IPS-18a (cell line): Measurements from ENCODE around the gene BIRC6.

ENCODE experiments used
- H3K27ac ChIP-seq: one replicate; pipeline ENCODE4 v1.5.1; 2013; ENCODE audit warnings: low read length
- H3K27me3 ChIP-seq: one replicate; pipeline ENCODE4 v1.6.1; 2013; ENCODE audit warnings: mild to moderate bottlenecking, low read length; ENCODE audit not compliant: control insufficient read depth, insufficient read depth
- H3K36me3 ChIP-seq: one replicate; pipeline ENCODE4 v1.6.1; 2013; ENCODE audit warnings: low read depth, low read length; ENCODE audit not compliant: control insufficient read depth
- H3K4me1 ChIP-seq: one replicate; pipeline ENCODE4 v1.6.1; 2013; ENCODE audit warnings: low read depth, low read length; ENCODE audit not compliant: control insufficient read depth
- H3K4me3 ChIP-seq: one replicate; pipeline ENCODE4 v1.5.1; 2013; ENCODE audit warnings: low read length
- H3K9ac ChIP-seq: one replicate; pipeline ENCODE4 v1.6.1; 2013; ENCODE audit warnings: mild to moderate bottlenecking, low read length, moderate library complexity
- H3K9me3 ChIP-seq: one replicate; pipeline ENCODE4 v1.6.1; 2013; ENCODE audit warnings: low read depth, low read length; ENCODE audit not compliant: control insufficient read depth

BIRC6 gene

GRCh38 chr2:32562906-32563305 lies 206.1 kb downstream of the BIRC6 start:
- H3K9me3 ChIP-seq = peaks cover 5% of the 10 kb centered on the region
- H3K27ac ChIP-seq = no peak overlapping the region
- peaks cover 8% of the 10 kb centered on the region for H3K4me1 ChIP-seq
- H3K27me3 ChIP-seq = no peaks in the 10 kb centered on the region
- no peak overlapping the region for H3K9ac ChIP-seq
- no peak overlapping the region for H3K4me3 ChIP-seq
- H3K36me3 ChIP-seq = peaks cover 8% of the 10 kb centered on the region

GRCh38 chr2:32564417-32565035 lies 207.7 kb downstream of the BIRC6 start:
- no peak overlapping the region for H3K4me3 ChIP-seq
- H3K27ac ChIP-seq = no peak overlapping the region
- no peaks in the 10 kb centered on the region for H3K27me3 ChIP-seq
- peaks cover 4% of the 10 kb centered on the region for H3K36me3 ChIP-seq
- peaks cover 5% of the 10 kb centered on the region for H3K9me3 ChIP-seq
- peaks cover 8% of the 10 kb centered on the region for H3K4me1 ChIP-seq
- no peak overlapping the region for H3K9ac ChIP-seq

- H3K36me3 ChIP-seq = peaks cover 4% of the 10 kb centered on the region
- H3K4me1 ChIP-seq = peaks cover 8% of the 10 kb centered on the region
- peaks cover 5% of the 10 kb centered on the region for H3K9me3 ChIP-seq
- H3K9ac ChIP-seq = no peak overlapping the region
- H3K27me3 ChIP-seq = no peaks in the 10 kb centered on the region
- H3K4me3 ChIP-seq = no peak overlapping the region
- H3K27ac ChIP-seq = no peak overlapping the region
Measured at GRCh38 chr2:32565902-32566301, 209.1 kb downstream of the BIRC6 start.

GRCh38 chr2:32572030-32572429 lies 215.2 kb downstream of the BIRC6 start:
- Histone ChIP-seq H3K27me3 (no peaks in the 10 kb centered on the region), H3K9me3 (no peaks in the 10 kb centered on the region), H3K9ac (no peak overlapping the region), H3K4me3 (no peak overlapping the region), H3K36me3 (peaks cover 6% of the 10 kb centered on the region), H3K4me1 (no peaks in the 10 kb centered on the region), H3K27ac (no peak overlapping the region)

GRCh38 chr2:32572737-32573136 lies 215.9 kb downstream of the BIRC6 start:
- no peaks in the 10 kb centered on the region for H3K27me3 ChIP-seq
- H3K9ac ChIP-seq = no peak overlapping the region
- peaks cover 6% of the 10 kb centered on the region for H3K36me3 ChIP-seq
- H3K4me3 ChIP-seq = no peak overlapping the region
- H3K27ac ChIP-seq = no peak overlapping the region
- no peaks in the 10 kb centered on the region for H3K9me3 ChIP-seq
- H3K4me1 ChIP-seq = no peaks in the 10 kb centered on the region

- H3K9me3 ChIP-seq = no peaks in the 10 kb centered on the region
- no peak overlapping the region for H3K27ac ChIP-seq
- H3K9ac ChIP-seq = no peak overlapping the region
- H3K4me3 ChIP-seq = no peak overlapping the region
- H3K4me1 ChIP-seq = no peaks in the 10 kb centered on the region
- no peaks in the 10 kb centered on the region for H3K27me3 ChIP-seq
- no peaks in the 10 kb centered on the region for H3K36me3 ChIP-seq
Measured at GRCh38 chr2:32591669-32592463, 235.0 kb downstream of the BIRC6 start.

GRCh38 chr2:32594573-32594972 lies 237.8 kb downstream of the BIRC6 start:
- Histone ChIP-seq H3K9ac (no peak overlapping the region), H3K27ac (no peak overlapping the region), H3K4me3 (no peak overlapping the region), H3K4me1 (no peaks in the 10 kb centered on the region), H3K9me3 (no peaks in the 10 kb centered on the region), H3K27me3 (no peaks in the 10 kb centered on the region), H3K36me3 (peaks cover 4% of the 10 kb centered on the region)

GRCh38 chr2:32611366-32611765 lies 254.5 kb downstream of the BIRC6 start:
- Histone ChIP-seq H3K9me3 (no peaks in the 10 kb centered on the region), H3K9ac (no peak overlapping the region), H3K36me3 (peaks cover 18% of the 10 kb centered on the region), H3K27me3 (no peaks in the 10 kb centered on the region), H3K27ac (no peak overlapping the region), H3K4me1 (no peaks in the 10 kb centered on the region), H3K4me3 (no peak overlapping the region)

- no peaks in the 10 kb centered on the region for H3K27me3 ChIP-seq
- H3K27ac ChIP-seq = no peak overlapping the region
- no peak overlapping the region for H3K4me3 ChIP-seq
- H3K4me1 ChIP-seq = no peaks in the 10 kb centered on the region
- no peak overlapping the region for H3K9ac ChIP-seq
- peaks cover 20% of the 10 kb centered on the region for H3K36me3 ChIP-seq
- H3K9me3 ChIP-seq = no peaks in the 10 kb centered on the region
Measured at GRCh38 chr2:32611771-32612170, 254.9 kb downstream of the BIRC6 start.

GRCh38 chr2:32614084-32614483 lies 257.3 kb downstream of the BIRC6 start:
- H3K27me3 ChIP-seq = no peaks in the 10 kb centered on the region
- H3K36me3 ChIP-seq = peaks cover 35% of the 10 kb centered on the region
- no peaks in the 10 kb centered on the region for H3K4me1 ChIP-seq
- no peak overlapping the region for H3K9ac ChIP-seq
- H3K27ac ChIP-seq = no peak overlapping the region
- no peak overlapping the region for H3K4me3 ChIP-seq
- no peaks in the 10 kb centered on the region for H3K9me3 ChIP-seq

- Histone ChIP-seq H3K27ac (no peak overlapping the region), H3K36me3 (peaks cover 30% of the 10 kb centered on the region), H3K27me3 (no peaks in the 10 kb centered on the region)
Measured at GRCh38 chr2:32617599-32618189, 260.9 kb downstream of the BIRC6 start.

More at GRCh38 chr2:32617599-32618189, 260.9 kb downstream of the BIRC6 start:
- Histone ChIP-seq H3K4me3 (no peak overlapping the region), H3K4me1 (no peaks in the 10 kb centered on the region), H3K9me3 (no peaks in the 10 kb centered on the region), H3K9ac (no peak overlapping the region)
